Panc1 (cell line): ENCODE measurements around the gene USP10. TPM values are rescaled to one million over a fixed set of nuclear protein-coding genes. Genes with fewer than 3 reads are reported as not detected.

Experiments used
- ATAC-seq: fragments of 200-7000 bp; cut with Tn5 transposase; 2 replicates; pipeline ENCODE4 v1.9.1; 2020; ENCODE audit warnings: mild to moderate bottlenecking, moderate library complexity
- BruUV-seq: library from RNA; stranded (reverse); fragments of 400-500 nt; replicated peaks from 2 replicates; lab custom pipeline; 2021; lab: Mats Ljungman, UMichigan
- CTCF ChIA-PET: fragments of 300-600 bp; sonication (Branson Sonifier 250); formaldehyde crosslinking; loops from one replicate; lab custom pipeline; 2022; ENCODE audit warnings: antibody characterized with exemption; lab: Charles Lee
- POLR2A ChIA-PET: fragments of 300-600 bp; sonication (Branson Sonifier 250); formaldehyde crosslinking; loops from one replicate; lab custom pipeline; 2022; ENCODE audit warnings: antibody characterized with exemption; lab: Charles Lee
- DNase-seq: peaks from one replicate; pipeline ENCODE4 v3.0.0-alpha.2; 2010; ENCODE audit warnings: low read depth, low spot score
- H3K27ac ChIP-seq: 2 replicates; pipeline ENCODE4 v1.5.1; 2011; ENCODE audit warnings: mild to moderate bottlenecking, low read length, inconsistent platforms
- H3K27me3 ChIP-seq: fragments of 200-500 bp; sonication (Bioruptor generic); 2 replicates; pipeline ENCODE4 v1.6.0; 2014; ENCODE audit warnings: low read length, inconsistent platforms; ENCODE audit not compliant: control insufficient read depth, insufficient read depth
- H3K36me3 ChIP-seq: fragments of 200-500 bp; sonication (Bioruptor generic); 2 replicates; pipeline ENCODE4 v1.5.1; 2014; ENCODE audit warnings: inconsistent platforms, mild to moderate bottlenecking, low read length, moderate library complexity; ENCODE audit not compliant: control insufficient read depth, insufficient read depth
- H3K4me1 ChIP-seq: 2 replicates; pipeline ENCODE4 v1.5.1; 2011; ENCODE audit warnings: inconsistent platforms, mild to moderate bottlenecking, low read length, moderate library complexity; ENCODE audit not compliant: control insufficient read depth, insufficient read depth
- H3K4me3 ChIP-seq, 2 experiments: 2 replicates each; pipeline ENCODE4 v1.5.1; 2011 to 2012; ENCODE audit warnings: low read depth in 2 of 2, low read length in 2 of 2, mild to moderate bottlenecking in 2 of 2, inconsistent platforms in 1 of 2, moderate library complexity in 1 of 2
- H3K9me3 ChIP-seq: fragments of 200-500 bp; sonication (Bioruptor generic); 2 replicates; pipeline ENCODE4 v1.5.1; 2014; ENCODE audit warnings: low read depth, mild to moderate bottlenecking, inconsistent platforms, low read length, moderate library complexity; ENCODE audit not compliant: control insufficient read depth, insufficient read depth
- CTCF ChIP-seq: fragments of 450-650 bp; IDR thresholded peaks from 2 replicates; pipeline ENCODE4 v1.5.1; 2017; ENCODE audit warnings: mild to moderate bottlenecking
- POLR2AphosphoS5 ChIP-seq: IDR thresholded peaks from 2 replicates; pipeline ENCODE4 v1.6.1; 2012; ENCODE audit warnings: mild to moderate bottlenecking, low read depth, low read length, moderate library complexity
- REST ChIP-seq, 2 experiments: IDR thresholded peaks; 2 replicates each; pipeline ENCODE4 v1.6.1; 2011 to 2012; ENCODE audit warnings: low read depth in 2 of 2, control low read depth in 1 of 2, low read length in 1 of 2, mild to moderate bottlenecking in 1 of 2, moderate library complexity in 1 of 2; ENCODE audit not compliant: insufficient read depth in 1 of 2
- SIN3A ChIP-seq: IDR thresholded peaks from 2 replicates; pipeline ENCODE4 v1.6.1; 2012; ENCODE audit warnings: low read depth, mild to moderate bottlenecking, low read length, moderate library complexity, borderline replicate concordance; ENCODE audit not compliant: insufficient read depth
- TCF7L2 ChIP-seq: IDR thresholded peaks from 2 replicates; pipeline ENCODE4 v1.6.1; 2011; ENCODE audit warnings: mild to moderate bottlenecking, low read depth, low read length, inconsistent platforms
- in situ Hi-C: cut with HindIII; loops from 2 replicates; pipeline ENCODE4 v1.10.0; 2016; ENCODE audit warnings: low sequenced_read_pairs, low pct_unique_long_range_greater_than_20kb
- intact Hi-C: fragments of 100-400 bp; cut with micrococcal nuclease; formaldehyde crosslinking; loops from one replicate; pipeline ENCODE4 v1.10.0; 2022; ENCODE audit not compliant: unreplicated experiment
- total RNA-seq: library from RNA; stranded (reverse); gene quantifications from one replicate; pipeline ENCODE4 v1.2.1, GENCODE V29; 2021; ENCODE audit not compliant: unreplicated experiment

The USP10 gene
- total RNA-seq, 1 experiment from 2014 or later, result 77.4 TPM

GRCh38 chr16:84720177-84720579, 20.4 kb downstream of the USP10 start:
- H3K4me1 ChIP-seq, result peaks cover 32% of the 10 kb centered on the region
- no TSS peak for BruUV-seq
- in situ Hi-C loops, result no loop called here
- H3K27me3 ChIP-seq, result no peaks in the 10 kb centered on the region
- CTCF ChIA-PET, result no interaction called here
- TF ChIP-seq REST (IDR thresholded peaks at IDR 0.05; ENCODE audit: insufficient read depth in 1 of 2, low read depth in 2 of 2, low read length in 1 of 2), result no peak
- intact Hi-C loops, result loop anchor here (5.0 kb wide), 1 partner anchor 208 kb away; no protein-coding TSS in a partner anchor
- no peak overlapping the region for H3K4me3 ChIP-seq
- POLR2A ChIA-PET, result interaction anchor here (0.7 kb wide), 1 partner anchor 32 kb away, joined by 7 read pairs; no protein-coding TSS in a partner anchor
- DNase-seq (no peak), ATAC-seq (no peak)
- H3K9me3 ChIP-seq, result no peaks in the 10 kb centered on the region
- no peak overlapping the region for H3K27ac ChIP-seq
- no peaks in the 10 kb centered on the region for H3K36me3 ChIP-seq

- no TSS peak for BruUV-seq
- Histone ChIP-seq H3K27me3 (no peaks in the 10 kb centered on the region), H3K9me3 (no peaks in the 10 kb centered on the region), H3K4me3 (no peak overlapping the region), H3K27ac (no peak overlapping the region), H3K4me1 (peaks cover 45% of the 10 kb centered on the region), H3K36me3 (no peaks in the 10 kb centered on the region)
- no peak for TF ChIP-seq REST (IDR thresholded peaks at IDR 0.05; ENCODE audit: insufficient read depth in 1 of 2, low read depth in 2 of 2, low read length in 1 of 2)
- TF ChIP-seq POLR2AphosphoS5, result no peak
- no peak for TF ChIP-seq TCF7L2
- no peak for TF ChIP-seq CTCF
- no peak for TF ChIP-seq SIN3A
- ATAC-seq (no peak), DNase-seq (no peak)
- CTCF ChIA-PET, result no interaction called here
- in situ Hi-C loops, result no loop called here
- POLR2A ChIA-PET, result no interaction called here
- intact Hi-C loops, result loop anchor here (5.0 kb wide), 1 partner anchor 210 kb away; no protein-coding TSS in a partner anchor
These were observed 22.3 kb downstream of the USP10 start for GRCh38 chr16:84722068-84722467.
